Fibroblast of peridontal ligament (primary cell): ENCODE results near the gene SPTBN1.

Source experiments
- DNase-seq: peaks from one replicate; pipeline ENCODE4 v3.0.0-alpha.2; 2010; ENCODE audit errors: extremely low read depth

SPTBN1 gene

DNA sequence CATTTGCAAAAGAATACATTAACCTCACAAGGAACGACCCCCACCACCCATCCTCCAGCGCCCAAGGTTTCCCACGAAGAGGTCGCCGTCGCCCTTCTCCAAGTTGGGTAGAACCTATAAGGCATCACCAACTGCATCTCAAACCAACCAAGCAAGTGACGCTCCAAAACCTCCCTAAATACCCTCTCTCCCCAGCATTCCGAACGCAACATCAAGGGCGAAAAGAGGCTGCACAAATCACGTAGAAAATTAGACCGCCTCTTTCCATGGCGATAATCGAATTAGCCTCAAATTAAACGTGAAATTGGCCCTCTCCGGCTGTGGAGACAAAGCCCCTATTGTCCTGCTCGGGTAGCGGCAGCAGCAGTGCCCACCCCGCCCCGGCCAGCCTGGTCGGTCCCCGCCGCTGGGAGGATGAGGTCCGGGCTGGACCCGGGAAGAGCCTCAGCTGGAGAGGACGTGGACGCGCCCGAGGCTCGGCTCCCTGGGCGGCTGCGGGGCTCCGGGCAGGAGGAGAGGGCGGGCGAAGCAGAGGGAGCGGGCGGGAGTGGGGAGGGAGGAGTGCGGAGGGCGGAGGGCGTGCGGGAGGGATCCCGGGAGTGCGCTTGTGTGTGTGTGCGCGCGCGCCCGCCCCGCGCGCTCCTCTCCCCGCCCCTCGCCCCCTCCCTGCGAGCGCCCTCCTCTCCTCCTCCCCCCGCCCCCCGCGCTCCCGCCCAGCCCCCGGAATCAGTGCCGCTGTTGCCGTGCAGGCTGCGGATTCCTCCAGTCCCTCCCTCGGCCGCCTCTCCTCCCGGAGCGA lies at the start of gene SPTBN1:
Gene SPTBN1 (plus strand): TSS at position 765 of the 799 bp plus-strand sequence. CDS start 70,092 bp downstream, outside the sequence.
- peak; percentile 86 for DNase-seq

DNA sequence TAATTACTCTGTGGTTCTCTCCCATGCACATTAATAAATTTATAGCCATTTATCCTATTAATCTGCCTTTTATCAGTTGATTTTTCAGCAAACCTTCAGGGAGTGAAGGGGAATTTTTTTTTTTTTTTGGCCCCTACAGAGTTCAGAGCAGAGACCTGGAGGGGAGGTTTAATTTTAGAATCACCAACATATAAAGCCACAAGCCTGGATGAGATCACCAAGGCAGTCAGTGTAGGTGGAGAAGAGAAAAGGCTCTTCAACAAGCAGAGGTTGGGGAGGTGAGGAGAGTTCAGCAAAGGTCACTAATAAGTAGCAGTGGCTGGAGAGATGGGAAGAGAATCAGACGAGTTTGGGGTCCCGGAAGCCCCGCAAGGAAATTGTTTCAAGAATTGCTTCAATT lies 48.4 kb upstream of the SPTBN1 start:
- no peak for DNase-seq

DNA sequence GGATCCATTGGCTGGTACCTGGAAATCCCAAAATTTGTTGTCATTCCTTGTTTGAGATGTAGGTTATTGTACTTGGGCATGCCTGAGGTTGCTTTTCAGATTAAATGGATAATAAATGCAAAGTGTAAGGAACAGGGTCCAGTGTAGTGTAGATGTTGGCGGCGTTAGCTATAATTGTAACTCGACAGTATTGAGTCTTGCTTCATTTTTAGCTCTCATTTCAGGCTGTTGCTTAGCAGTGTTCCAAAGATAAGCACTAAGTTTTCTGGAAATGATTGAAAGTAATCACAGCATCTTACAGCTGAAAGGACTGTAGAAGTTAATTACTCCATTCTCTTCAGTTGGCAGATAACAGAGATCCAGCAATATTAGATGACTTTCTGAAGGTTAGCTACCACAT lies 47.8 kb upstream of the SPTBN1 start:
- no peak for DNase-seq

DNA sequence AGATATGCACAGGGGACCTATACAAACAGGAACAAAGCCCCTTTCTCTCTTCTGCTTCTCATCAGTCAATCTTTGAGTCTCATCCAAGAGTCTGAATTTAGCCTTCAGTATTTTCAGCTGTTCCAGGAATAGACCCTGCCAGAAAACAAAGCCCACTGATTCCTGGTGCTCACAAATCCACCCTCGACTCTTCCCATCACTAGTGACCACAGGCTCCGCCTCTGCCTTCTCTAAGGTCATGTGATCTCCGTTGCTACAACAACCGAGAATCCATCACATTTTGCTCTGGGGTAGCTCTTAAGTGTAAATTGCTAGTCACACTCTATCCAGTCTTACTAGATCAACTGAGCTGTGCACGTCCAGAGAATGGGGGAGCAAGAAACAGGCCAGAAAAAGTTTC lies 46.4 kb upstream of the SPTBN1 start:
- no peak for DNase-seq

DNA sequence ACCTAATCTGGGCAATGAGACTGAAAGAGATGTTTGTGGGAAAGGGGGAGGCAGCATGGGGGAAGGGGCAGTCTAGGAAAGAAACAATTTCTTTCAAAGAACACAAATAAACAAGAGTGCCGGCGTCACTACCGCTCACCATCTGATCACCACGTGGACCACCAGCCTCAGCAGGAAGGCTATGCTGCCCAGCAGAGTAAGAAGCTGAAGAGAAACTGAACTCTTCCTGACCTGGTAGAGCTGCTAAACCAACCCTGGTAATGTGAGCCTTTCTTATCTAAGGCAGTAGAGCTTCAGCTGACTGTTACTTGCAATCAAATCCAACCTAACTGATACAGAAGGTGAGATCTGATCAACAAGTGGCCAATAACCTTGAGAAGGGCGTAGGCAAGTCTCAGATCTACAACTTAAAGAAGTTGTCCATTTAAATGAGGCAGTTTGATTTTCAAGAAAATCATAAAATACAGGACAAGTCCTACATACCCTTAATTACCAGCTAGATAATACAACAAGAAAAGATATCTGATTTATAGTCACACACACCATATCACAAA lies 44.2 kb upstream of the SPTBN1 start:
- no peak for DNase-seq

DNA sequence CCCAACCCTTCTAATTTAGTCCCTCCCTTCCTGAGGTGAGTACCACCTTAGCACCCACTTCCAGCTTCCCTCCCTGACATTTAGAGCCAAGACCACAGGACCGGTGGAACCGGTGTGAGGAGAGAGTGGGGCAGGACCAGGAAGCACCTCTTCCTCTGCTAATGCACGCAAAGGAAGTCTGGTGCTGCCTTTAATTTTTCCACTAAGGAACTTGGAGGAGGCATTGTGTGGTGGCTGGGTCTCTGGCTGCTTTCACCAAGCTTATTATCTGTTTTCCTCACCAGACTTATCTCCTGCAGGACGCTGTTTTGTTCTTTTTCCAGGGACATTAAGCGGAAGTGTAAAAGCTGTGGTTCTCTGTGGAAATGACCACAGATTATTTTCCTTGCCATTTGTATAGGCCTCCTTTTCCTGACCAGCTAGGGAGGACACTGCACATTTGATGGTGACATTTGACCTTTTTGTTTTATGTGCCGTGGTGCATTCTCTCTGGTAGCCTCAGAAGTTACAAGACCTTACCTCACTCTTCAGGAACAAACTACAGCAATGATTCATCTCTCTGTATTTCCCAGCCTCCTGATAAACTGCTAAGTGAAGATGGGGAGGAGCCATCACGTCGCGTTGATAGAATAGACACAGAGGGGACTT lies 39.8 kb upstream of the SPTBN1 start:
- no peak for DNase-seq

DNA sequence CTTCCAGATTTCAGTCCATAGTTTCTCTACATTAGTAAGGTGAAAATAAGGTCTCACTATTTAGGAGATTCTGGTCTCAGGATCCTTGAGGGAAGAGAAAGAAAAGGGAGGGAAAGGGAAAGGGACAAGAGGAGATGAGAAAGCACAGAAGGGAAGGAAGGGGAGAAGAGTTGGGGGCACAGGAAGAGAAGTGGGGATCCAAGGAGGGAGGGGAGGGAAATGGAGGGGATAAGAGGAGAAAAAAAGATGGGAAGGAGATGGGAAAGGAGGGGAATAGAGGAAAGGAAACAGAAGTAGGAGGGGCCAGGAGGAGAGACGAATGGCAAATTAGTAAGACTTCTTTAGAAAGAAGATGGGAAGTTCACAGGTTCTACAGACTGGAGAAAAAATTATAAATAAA lies 39.2 kb upstream of the SPTBN1 start:
- DNase-seq, result no peak

DNA sequence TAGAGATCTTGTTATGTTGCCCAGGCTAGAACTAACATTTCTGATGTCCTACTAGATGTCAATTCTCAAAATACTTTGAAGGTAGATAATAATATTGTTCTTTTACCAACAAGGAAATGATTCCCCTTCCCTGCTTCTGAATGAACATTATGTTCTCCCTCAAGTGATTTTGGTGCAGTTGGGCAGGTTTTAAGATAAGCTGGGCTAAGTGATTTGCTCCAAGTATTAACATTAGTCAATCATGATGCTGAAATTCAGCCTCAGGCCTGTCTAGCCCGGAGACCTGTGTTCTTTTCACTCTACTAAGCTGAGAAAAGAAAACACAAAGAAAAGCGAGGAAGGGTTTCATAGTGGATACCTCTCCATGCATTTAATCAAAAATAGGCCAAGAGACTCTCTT lies 38.5 kb upstream of the SPTBN1 start:
- no peak for DNase-seq

DNA sequence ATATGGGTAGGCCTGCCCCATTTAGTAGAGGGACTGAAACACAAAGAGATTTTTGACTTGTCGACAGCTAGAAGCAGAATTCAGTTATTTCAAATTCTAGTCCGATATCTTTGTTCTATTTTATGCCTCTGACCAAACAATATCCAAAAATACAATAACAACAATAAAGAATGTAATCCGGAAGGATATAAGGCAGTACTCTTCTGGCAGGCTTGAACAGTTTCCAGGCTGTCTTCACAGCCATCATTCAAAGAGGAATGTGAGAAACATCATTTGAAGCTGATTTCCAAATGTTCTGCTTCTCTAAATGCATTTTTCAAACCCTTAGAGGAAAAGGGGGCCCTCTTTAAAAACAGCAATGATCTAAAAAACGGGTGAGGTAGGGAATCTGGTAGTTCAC lies 36.7 kb upstream of the SPTBN1 start:
- DNase-seq, result no peak

DNA sequence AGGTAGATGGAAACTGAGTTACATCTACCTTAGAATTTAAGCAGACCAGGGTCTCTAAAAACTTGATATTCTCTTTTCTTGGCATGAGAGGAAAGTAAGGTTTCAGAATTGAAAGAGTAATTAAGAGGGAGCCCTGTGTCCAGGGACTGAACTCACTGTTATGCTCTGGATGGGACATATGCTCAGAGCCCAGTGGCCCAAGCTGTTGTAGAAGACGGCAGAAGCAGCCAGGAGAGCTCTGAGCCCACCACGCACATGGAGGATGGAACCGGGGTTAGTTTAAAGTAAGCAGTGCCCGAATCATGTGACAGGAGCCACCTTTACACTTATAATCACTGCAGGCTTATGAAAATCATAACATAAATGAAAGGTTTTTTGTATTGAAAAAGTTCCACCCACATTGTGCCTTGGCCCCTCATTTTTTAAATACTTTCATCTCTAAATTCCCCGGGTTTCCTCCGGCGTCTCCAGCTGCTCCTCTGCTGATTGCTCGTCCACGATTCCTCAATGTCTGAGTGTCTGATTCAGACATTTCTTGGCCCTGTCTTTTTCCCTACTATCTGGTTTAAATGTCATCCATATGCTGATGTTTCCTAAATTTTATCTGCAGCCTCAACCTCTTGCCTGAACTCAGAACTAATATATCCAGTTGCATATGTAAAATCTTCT lies 36.1 kb upstream of the SPTBN1 start:
- DNase-seq, result no peak

DNA sequence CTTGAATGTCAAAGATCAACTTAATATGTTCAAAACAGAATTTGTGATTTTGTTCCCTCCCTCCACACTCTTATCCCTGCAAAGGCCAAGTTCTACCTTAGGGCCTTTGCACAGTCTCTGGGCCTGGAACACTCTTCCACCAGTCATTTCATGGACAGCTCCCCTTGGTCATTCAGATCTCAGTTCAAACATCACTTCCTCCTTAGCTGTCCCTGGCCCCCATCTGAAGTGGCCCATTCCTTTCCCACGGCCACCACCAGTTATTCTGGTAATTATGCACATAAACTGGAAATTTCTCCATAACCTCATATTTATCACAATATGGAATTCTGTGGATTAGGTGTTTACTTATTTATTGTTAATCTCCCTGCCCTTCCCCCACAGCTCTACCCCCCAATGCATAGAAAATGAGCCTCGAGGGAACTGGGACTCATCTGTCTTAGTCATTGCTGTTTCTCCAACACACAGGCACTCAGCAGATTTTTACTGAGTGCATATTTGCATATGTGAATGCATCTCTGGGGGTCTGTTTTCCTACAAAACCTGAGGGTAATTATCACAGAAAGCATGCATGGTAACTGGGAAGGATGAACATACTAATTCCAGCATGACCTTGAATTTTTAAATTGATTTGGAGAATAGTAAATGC lies 35.5 kb upstream of the SPTBN1 start:
- no peak for DNase-seq

DNA sequence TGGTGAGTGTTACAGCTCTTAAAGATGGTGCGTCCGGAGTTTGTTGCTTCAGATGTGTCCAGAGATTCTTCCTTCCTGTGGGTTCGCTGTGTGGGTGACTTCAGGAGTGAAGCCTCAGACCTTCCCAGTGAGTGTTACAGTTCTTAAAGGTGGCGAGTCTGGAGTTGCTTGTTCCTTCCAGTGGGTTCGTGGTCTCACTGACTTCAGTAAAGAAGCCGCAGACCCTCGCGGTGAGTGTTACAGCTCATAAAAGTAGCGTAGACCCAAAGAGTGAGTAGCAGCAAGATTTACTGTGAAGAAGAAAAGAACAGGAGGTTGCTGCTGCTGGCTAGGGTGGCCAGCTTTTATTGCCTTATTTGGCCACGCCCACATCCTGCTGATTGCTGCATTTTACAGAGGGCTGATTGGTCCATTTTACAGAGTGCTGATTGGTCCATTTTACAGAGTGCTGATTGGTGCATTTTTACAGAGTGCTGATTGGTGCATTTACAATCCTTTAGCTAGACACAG lies 34.0 kb upstream of the SPTBN1 start:
- DNase-seq, result no peak

DNA sequence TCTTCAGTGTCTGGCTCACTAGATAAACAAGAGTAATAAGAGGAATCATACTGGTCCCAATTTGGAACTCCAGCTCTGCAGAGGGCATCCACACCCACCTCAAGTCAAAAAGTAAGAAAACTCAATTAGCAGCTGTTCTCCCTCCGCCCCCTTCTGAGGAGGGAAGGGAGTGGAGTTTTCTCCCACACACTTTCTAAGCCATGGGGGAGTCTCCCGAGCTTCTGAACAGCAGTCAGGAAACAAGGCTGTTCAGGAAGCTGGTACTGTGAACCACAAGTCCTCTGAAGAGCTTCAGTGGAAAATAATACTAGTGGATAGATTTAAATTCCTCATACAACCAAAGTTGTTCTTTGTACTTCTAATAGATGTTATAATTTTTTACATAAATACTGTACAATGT lies 32.9 kb upstream of the SPTBN1 start:
- no peak for DNase-seq

DNA sequence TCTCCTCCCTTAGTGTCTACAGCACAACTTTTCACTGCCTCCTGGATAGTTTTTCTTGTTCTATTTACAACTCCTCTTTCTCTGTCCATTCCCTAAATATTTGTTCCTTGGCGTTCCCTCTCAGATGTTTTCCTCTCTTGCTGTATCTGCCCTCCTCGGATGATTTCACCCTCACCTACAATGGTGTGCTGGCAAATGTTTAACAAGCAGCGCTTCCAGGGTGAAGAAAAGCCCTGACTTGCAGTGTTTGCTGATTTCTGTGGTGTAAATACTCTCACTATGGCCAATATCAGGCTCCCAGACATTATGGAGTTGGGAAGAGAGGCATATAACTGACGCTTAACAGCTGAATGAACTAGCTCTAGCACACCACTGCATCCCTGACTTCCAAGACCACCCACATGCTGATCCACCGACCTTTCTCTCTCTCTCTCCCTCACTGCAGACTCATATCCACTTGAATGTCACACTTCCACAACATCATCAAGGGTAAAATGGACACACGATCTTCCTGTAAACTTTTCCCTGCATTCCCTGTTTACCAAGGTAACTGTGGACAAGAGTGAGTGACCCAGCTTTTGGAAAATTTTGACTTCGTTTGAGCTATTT lies 31.5 kb upstream of the SPTBN1 start:
- DNase-seq, result no peak

DNA sequence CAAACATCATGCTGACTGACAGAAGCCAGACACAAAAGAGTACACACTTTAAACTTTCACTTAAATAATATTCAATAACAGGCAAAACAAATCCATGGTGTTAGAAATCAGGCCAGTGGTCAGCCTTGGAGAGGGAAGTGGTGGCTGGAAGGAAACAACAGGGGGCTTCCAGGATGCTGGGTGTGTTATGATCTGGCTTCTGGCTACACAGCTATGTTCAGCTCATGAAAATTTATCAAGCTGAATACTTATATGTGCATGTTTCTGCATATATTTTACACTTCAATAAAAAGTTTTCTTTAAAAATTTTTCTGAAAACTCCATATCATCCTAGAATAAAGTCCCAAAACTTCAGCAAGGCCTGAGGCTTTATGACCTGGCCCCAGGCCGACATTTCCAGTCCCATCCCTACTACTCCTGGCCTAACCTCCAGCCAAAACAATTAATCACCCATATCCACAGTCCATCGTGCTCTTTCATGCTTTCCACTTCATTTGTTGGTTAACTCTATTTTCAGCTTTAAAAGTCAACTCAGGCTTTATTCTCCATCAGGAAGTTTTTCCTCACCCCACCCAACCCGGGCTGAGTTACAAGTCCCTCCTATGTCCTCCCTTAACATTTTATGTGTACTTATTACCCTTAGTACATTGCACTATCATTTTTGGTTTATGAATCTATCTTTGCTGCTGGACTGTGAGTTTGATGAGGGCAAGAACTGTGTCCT lies 27.9 kb upstream of the SPTBN1 start:
- DNase-seq, result peak; percentile 10

DNA sequence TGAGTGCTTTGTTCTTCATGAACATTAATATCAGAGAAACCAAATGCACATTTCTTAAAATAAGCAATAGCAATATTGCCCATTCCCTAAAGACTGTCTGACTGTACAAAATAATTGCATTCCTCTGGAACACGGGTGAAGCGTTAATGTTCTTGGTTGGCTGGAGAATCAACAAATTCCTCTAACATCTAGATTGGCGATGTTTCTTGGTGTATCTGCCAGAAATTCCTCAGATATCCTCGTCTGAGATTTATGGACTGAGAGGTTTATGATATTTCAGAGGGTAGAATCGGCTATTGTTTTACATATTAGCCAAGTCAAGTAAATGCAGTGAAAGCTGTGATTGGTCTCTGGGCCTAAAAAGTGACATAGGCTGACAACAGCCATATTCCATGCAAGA lies 27.1 kb upstream of the SPTBN1 start:
- peak; percentile 44 for DNase-seq

DNA sequence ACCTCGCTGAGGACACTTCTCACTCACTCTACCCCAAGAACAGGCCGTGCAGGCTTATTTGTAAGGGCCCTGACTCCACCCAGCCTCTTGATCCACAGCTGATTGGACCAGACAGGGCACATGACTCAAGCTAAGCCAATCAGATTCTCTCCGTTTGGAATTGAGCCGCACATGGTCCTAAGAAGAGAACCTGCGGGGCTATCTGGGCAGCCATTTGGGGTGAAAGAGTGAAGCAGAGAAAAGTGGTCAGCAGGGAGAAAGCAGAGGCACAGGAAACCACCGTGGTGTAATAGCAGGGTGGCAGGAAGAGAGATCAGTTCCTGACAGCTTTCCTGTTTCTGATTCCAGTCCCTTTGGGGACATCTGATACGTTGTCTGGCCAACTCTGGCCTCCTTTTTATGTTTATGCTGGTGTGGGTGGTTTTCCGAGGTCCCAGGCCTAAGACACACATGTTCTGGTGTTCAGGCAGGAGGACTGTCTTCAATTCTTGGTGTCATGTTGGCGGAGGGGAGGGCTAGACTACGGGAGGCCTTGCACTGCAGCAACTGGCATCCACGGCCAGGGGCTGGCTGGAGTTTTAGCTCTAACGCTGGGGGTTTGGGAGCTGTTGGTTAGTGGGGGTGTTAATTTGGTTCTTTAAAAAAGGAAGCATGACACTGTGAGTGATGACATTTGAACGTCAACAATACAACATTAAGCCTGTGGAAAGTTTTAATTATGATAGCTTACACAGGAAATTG lies 26.1 kb upstream of the SPTBN1 start:
- no peak for DNase-seq

DNA sequence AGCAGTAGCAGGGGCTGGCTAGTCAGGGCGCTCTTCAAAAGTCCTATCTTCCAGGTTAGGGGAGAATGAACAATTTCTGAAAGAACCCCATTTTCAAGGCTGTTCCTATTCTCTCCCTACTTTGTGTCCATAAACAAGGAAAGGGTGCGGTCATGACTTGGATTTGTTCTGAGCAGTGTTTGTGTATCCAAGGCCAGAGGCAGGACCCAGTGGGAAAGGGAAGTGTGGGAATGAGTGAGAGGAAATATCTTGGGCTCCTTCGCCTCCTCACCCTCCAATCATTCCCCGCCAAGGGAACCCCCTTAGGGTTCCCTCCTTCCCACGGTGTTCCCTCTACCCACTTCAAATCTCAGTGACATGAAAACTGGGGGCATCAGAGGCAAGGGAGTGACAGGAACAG lies 25.5 kb upstream of the SPTBN1 start:
- DNase-seq, result no peak

DNA sequence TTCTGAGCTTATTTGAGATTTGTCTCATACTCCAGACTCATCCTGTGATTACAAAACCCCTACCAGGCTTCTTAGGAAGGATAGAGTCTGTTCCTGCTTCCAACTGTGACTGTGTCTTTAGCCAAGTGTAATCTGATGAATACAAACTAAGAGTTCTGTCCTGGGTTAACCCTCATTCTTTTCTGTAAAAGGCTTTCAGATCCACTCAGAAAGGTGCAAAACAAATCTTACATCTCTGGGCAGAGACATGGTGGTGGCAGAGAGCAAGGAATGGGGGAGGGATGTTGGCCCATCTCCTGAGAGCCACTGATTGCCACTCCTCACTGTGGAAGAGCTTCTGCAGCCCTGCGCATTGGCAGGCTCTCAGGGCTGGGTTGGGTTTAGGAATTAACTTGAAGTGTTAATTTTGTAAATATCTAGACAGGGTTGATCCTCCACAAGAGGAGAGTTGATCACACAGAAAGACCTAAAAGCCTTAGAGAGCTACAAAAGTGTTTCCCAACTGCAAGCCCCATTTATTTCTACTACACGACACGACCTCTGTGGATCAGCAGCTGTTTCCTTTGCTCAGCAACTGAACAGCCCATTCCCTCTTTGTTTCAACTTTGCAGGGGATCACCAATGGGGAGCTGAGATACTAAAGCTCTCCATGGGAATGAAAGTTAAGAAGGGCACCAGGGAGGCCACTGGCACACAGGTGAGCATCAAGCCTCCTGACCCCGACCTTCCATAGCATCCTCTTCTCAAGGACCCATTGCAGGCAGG lies 23.7 kb upstream of the SPTBN1 start:
- DNase-seq, result no peak
